Stimulated activated CD4-positive, alpha-beta T cell treated with anti-CD3 and anti-CD28 coated beads, Interleukin-15, amount 100 ng/mL, for 48 hours (primary cell): ENCODE measurements around the gene HPD.
"Not testable (repeated sequence)": the region's sequence is repeated elsewhere in the genome, so short reads cannot be mapped to it uniquely, and the experiment has no call there.

ENCODE experiments used
- DNase-seq, 2 donors: peaks; one replicate each; pipeline ENCODE4 v3.0.0-alpha.2; 2020; ENCODE audit warnings: low read depth in 2 of 2

HPD gene

GRCh38 chr12:121858662-121859572 is at the start of gene HPD:
HPD (minus strand) TSS chr12:121858859; CDS start chr12:121858823, 36 bp downstream.
- no peak for DNase-seq

GRCh38 chr12:121905746-121906145 is 47.1 kb upstream of the HPD start:
- DNase-seq: no peak

- DNase-seq: no peak
Measured at GRCh38 chr12:121903202-121903601, 44.5 kb upstream of the HPD start.

- DNase-seq: no peak
Measured at GRCh38 chr12:121899590-121899989, 40.9 kb upstream of the HPD start.

GRCh38 chr12:121898287-121898686 is 39.6 kb upstream of the HPD start:
- no peak for DNase-seq

- DNase-seq: no peak
Measured at GRCh38 chr12:121894633-121895032, 36.0 kb upstream of the HPD start.

- no peak for DNase-seq
Measured at GRCh38 chr12:121893961-121894460, 35.4 kb upstream of the HPD start.

- DNase-seq: no peak
Measured at GRCh38 chr12:121892673-121893561, 34.3 kb upstream of the HPD start.

- DNase-seq: not testable (repeated sequence)
Measured at GRCh38 chr12:121889661-121890060, 31.0 kb upstream of the HPD start.

- DNase-seq: no peak
Measured at GRCh38 chr12:121889274-121889624, 30.6 kb upstream of the HPD start.

GRCh38 chr12:121888478-121889273 is 30.0 kb upstream of the HPD start, which contains the start of gene PSMD9:
PSMD9 (plus strand) TSS chr12:121888790; CDS start chr12:121888857, 67 bp downstream.
- DNase-seq: peak; percentile 98 to 99

GRCh38 chr12:121888083-121888477 is 29.4 kb upstream of the HPD start:
- no peak for DNase-seq

GRCh38 chr12:121885129-121885528 is 26.5 kb upstream of the HPD start:
- not testable (repeated sequence) for DNase-seq

- DNase-seq: no peak
Measured at GRCh38 chr12:121883315-121883660, 24.6 kb upstream of the HPD start.

- DNase-seq: not testable (repeated sequence)
Measured at GRCh38 chr12:121876080-121876447, 17.4 kb upstream of the HPD start.

GRCh38 chr12:121875582-121875981 is 16.9 kb upstream of the HPD start:
- no peak for DNase-seq

GRCh38 chr12:121874071-121874470 is 15.4 kb upstream of the HPD start:
- DNase-seq: no peak

- no peak for DNase-seq
Measured at GRCh38 chr12:121873216-121873569, 14.5 kb upstream of the HPD start.

- DNase-seq: peak in 1 of 2 donors; percentile 7
Measured at GRCh38 chr12:121872546-121873215, 14.0 kb upstream of the HPD start.

GRCh38 chr12:121871467-121871866 is 12.8 kb upstream of the HPD start:
- no peak for DNase-seq

GRCh38 chr12:121869229-121869628 is 10.6 kb upstream of the HPD start:
- not testable (repeated sequence) for DNase-seq
